ENCODE results near the gene CAPN10. TPM values are rescaled to one million over a fixed set of nuclear protein-coding genes. Genes with fewer than 3 reads are reported as not detected.

CAPN10 gene
- total RNA-seq, 4 donors from 2014 or later, result 41.9 to 118 (median 48.7) TPM

Other genes starting within 250 kb of the CAPN10 start
- gene GPC1, start 151.1 kb upstream of the CAPN10 start, total RNA-seq, result 10 to 100 TPM; 10.4 to 31.8 (median 18.0) TPM
- gene ANKMY1, start 28.7 kb upstream of the CAPN10 start, total RNA-seq, result 10 to 100 TPM; 15.1 to 64.0 (median 27.5) TPM
- gene DUSP28, start 26.4 kb upstream of the CAPN10 start, total RNA-seq, result 10 to 100 TPM in 1 of 4 donors, 1 to 10 TPM in 3; 3.4 to 10.8 (median 6.2) TPM
- gene RNPEPL1, start 18.2 kb upstream of the CAPN10 start, total RNA-seq, result 100 to 1,000 TPM; 118 to 208 (median 151) TPM
- 100 to 1,000 TPM in 3 of 4 donors, 10 to 100 TPM in 1; 91.1 to 244 (median 136) TPM for gene GPR35, start 38.7 kb downstream of the CAPN10 start, total RNA-seq
- 1 to 10 TPM in 1 of 4 donors, under 1 TPM in 1, not detected in 2; 0.55 to 1.5 TPM for gene AQP12B, start 96.2 kb downstream of the CAPN10 start, total RNA-seq
- gene AQP12A, start 105.1 kb downstream of the CAPN10 start, total RNA-seq, result not detected
- gene KIF1A, start 233.5 kb downstream of the CAPN10 start, total RNA-seq, result 1 to 10 TPM in 3 of 4 donors, under 1 TPM in 1; 0.40 to 3.4 (median 2.9) TPM